HG02981 (cell line): ENCODE measurements around the gene COPE.

Source experiments
- ATAC-seq: cut with Tn5 transposase; IDR thresholded peaks from one replicate; pipeline ENCODE4 v1.9.1; 2021; ENCODE audit warnings: mild to moderate bottlenecking, moderate library complexity; ENCODE audit not compliant: unreplicated experiment

Gene COPE

GRCh38 chr19:18895038-18895823 lies 24.0 kb downstream of the COPE start:
- ATAC-seq: no peak

GRCh38 chr19:18894254-18895037 lies 24.7 kb downstream of the COPE start:
- ATAC-seq: no peak

GRCh38 chr19:18893587-18894253 lies 25.5 kb downstream of the COPE start:
- no peak for ATAC-seq

GRCh38 chr19:18889949-18890745 lies 29.0 kb downstream of the COPE start:
- no peak for ATAC-seq

- ATAC-seq: no peak
Observed at GRCh38 chr19:18886972-18887371, 32.2 kb downstream of the COPE start.

- no peak for ATAC-seq
Observed at GRCh38 chr19:18883526-18884304, 35.5 kb downstream of the COPE start.

GRCh38 chr19:18881491-18881890 lies 37.7 kb downstream of the COPE start:
- ATAC-seq: no peak

- ATAC-seq: no peak
Observed at GRCh38 chr19:18879579-18880373, 39.4 kb downstream of the COPE start.

GRCh38 chr19:18878858-18879578 lies 40.2 kb downstream of the COPE start:
- ATAC-seq: no peak

- no peak for ATAC-seq
Observed at GRCh38 chr19:18878058-18878797, 41.0 kb downstream of the COPE start.

- no peak for ATAC-seq
Observed at GRCh38 chr19:18876865-18877264, 42.3 kb downstream of the COPE start.

- no peak for ATAC-seq
Observed at GRCh38 chr19:18875726-18876125, 43.5 kb downstream of the COPE start.

- no peak for ATAC-seq
Observed at GRCh38 chr19:18871543-18871942, 47.6 kb downstream of the COPE start.

GRCh38 chr19:18870531-18871172 lies 48.5 kb downstream of the COPE start:
- no peak for ATAC-seq

- ATAC-seq: no peak
Observed at GRCh38 chr19:18869781-18870530, 49.2 kb downstream of the COPE start.

GRCh38 chr19:18869023-18869618 lies 50.1 kb downstream of the COPE start:
- no peak for ATAC-seq
